ENCODE measurements around the gene BCL2L15. TPM values are rescaled to one million over a fixed set of nuclear protein-coding genes. Genes with fewer than 3 reads are reported as not detected.

The BCL2L15 gene
- total and polyA plus RNA-seq, 10 of the 15 experiments (the other 5 are each of a cell fraction or from before 2014, with no cell fraction given), result 0.42 to 1.2 (median 0.59) TPM

GRCh38 chr1:113904674-113905434 is 17.5 kb upstream of the BCL2L15 start, which contains the start of the genes AP4B1 and DCLRE1B (continued):
- TF ChIP-seq CTCF (IDR thresholded peaks at IDR 0.05 in 2 of 3, conservative IDR thresholded peaks at IDR 0.05 in 1 of 3; ENCODE audit: control insufficient read depth in 2 of 3, extremely low read depth in 1 of 3, insufficient read depth in 1 of 3, low read depth in 3 of 3, low read length in 3 of 3) (peak; percentile 63 to 98 (median 67)), HSF1 (IDR thresholded peaks at IDR 0.05; ENCODE audit: low read depth, low read length) (peak; percentile 93), ATF7 (IDR thresholded peaks at IDR 0.05; ENCODE audit: low read depth) (no peak; the same call in 1 of the 2 replicates), ZBTB40 (IDR thresholded peaks at IDR 0.05; ENCODE audit: borderline replicate concordance) (peak; percentile 85; the same call in 1 of the 2 replicates), IKZF1 (conservative IDR thresholded peaks at IDR 0.05) (peak; percentile 93), ETV6 (conservative IDR thresholded peaks at IDR 0.05 in 1 of 2, IDR thresholded peaks at IDR 0.05 in 1 of 2; ENCODE audit: borderline replicate concordance in 1 of 2, low read depth in 1 of 2) (peak in 1 of 2 experiments; percentile 94; a peak in 2 of 4 replicates), HDGF (IDR thresholded peaks at IDR 0.05) (peak; percentile 99), RFX5 (IDR thresholded peaks at IDR 0.05; ENCODE audit: low read depth, low read length) (peak; percentile 48; the same call in 1 of the 2 replicates), CBFB (IDR thresholded peaks at IDR 0.05; ENCODE audit: low read depth) (peak; percentile 93), ZNF687 (IDR thresholded peaks at IDR 0.05) (no peak), BHLHE40 (IDR thresholded peaks at IDR 0.05; ENCODE audit: borderline replicate concordance in 1 of 2, low read depth in 2 of 2, low read length in 1 of 2) (peak; percentile 68)
- TF ChIP-seq, protein P1, sequence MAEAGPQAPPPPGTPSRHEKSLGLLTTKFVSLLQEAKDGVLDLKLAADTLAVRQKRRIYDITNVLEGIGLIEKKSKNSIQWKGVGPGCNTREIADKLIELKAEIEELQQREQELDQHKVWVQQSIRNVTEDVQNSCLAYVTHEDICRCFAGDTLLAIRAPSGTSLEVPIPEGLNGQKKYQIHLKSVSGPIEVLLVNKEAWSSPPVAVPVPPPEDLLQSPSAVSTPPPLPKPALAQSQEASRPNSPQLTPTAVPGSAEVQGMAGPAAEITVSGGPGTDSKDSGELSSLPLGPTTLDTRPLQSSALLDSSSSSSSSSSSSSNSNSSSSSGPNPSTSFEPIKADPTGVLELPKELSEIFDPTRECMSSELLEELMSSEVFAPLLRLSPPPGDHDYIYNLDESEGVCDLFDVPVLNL (IDR thresholded peaks at IDR 0.05; ENCODE audit: low read depth, low read length), result peak; percentile 91

All from GM12878 (cell line).